ENCODE data around the gene NDC80.

NDC80 gene

GRCh38 chr18:2627821-2628276 is 56.5 kb downstream of the NDC80 start:
- no peak for DNase-seq (ENCODE audit: low read depth)
- TF ChIP-seq, protein P1, sequence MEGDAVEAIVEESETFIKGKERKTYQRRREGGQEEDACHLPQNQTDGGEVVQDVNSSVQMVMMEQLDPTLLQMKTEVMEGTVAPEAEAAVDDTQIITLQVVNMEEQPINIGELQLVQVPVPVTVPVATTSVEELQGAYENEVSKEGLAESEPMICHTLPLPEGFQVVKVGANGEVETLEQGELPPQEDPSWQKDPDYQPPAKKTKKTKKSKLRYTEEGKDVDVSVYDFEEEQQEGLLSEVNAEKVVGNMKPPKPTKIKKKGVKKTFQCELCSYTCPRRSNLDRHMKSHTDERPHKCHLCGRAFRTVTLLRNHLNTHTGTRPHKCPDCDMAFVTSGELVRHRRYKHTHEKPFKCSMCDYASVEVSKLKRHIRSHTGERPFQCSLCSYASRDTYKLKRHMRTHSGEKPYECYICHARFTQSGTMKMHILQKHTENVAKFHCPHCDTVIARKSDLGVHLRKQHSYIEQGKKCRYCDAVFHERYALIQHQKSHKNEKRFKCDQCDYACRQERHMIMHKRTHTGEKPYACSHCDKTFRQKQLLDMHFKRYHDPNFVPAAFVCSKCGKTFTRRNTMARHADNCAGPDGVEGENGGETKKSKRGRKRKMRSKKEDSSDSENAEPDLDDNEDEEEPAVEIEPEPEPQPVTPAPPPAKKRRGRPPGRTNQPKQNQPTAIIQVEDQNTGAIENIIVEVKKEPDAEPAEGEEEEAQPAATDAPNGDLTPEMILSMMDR (IDR thresholded peaks at IDR 0.05; ENCODE audit: low read depth, low read length, missing control alignments) = no peak

DNA sequence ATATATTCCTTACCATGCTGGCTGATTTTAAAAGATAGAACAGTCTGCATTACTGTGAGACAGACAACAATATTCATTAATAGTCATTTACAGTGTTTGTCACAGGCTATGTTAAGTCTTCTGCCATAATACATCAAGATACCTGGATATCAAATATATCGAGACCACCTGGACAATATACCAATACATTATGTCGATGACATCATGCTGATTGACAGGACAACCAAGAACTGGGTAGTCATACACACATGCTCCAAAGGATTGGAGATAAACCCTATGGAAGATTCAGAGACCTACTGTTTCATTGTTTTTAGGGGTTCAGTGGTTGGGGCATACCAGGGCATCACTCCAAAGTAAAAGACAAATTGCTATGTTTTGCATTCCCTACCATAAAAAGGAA is 57.6 kb downstream of the NDC80 start:
- DNase-seq (ENCODE audit: low read depth) = no peak
- in situ Hi-C loops (cut with HindIII; ENCODE audit: low sequenced_read_pairs) = no loop called here
- TF ChIP-seq, protein P1 (IDR thresholded peaks at IDR 0.05; ENCODE audit: low read depth, low read length, missing control alignments) = no peak
- no peak overlapping the region for H3K4me3 ChIP-seq (ENCODE audit: low read depth, low read length)

More at GRCh38 chr18:2627821-2628276, 56.5 kb downstream of the NDC80 start:
- in situ Hi-C loops (cut with HindIII; ENCODE audit: low sequenced_read_pairs) = no loop called here
- no peak overlapping the region for H3K4me3 ChIP-seq (ENCODE audit: low read depth, low read length)

- TF ChIP-seq, protein P1 (IDR thresholded peaks at IDR 0.05; ENCODE audit: low read depth, low read length, missing control alignments) = no peak
- in situ Hi-C loops (cut with HindIII; ENCODE audit: low sequenced_read_pairs) = no loop called here
- H3K4me3 ChIP-seq (ENCODE audit: low read depth, low read length) = no peak overlapping the region
- DNase-seq (ENCODE audit: low read depth) = no peak
Measured at GRCh38 chr18:2635586-2635985, 64.2 kb downstream of the NDC80 start.

DNA sequence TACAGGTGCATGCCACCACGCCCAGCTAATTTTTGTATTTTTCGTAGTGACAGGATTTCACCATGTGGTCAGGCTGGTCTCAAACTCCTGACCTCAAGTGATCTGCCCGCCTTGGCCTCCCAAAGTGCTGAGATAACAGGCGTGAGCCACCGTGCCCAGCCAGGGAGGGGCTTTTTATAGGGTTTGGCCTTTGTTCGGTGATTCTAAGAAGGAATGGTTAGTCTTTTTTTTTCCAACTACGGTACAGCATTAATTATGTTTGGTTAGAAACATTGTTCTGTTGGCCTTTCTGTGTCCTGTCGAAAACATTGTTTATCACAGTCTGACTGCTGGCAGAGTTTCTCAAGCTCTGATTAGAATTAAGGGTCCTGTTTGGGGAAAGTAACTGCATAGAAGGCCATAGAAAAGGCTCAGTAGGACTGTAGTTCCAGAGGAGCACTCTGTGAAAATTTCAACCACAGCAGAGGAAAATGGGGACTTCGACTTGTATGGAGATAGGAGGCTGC is 64.8 kb downstream of the NDC80 start:
- DNase-seq (ENCODE audit: low read depth) = no peak
- TF ChIP-seq, protein P1 (IDR thresholded peaks at IDR 0.05; ENCODE audit: low read depth, low read length, missing control alignments) = no peak
- in situ Hi-C loops (cut with HindIII; ENCODE audit: low sequenced_read_pairs) = no loop called here
- H3K4me3 ChIP-seq (ENCODE audit: low read depth, low read length) = no peak overlapping the region

DNA sequence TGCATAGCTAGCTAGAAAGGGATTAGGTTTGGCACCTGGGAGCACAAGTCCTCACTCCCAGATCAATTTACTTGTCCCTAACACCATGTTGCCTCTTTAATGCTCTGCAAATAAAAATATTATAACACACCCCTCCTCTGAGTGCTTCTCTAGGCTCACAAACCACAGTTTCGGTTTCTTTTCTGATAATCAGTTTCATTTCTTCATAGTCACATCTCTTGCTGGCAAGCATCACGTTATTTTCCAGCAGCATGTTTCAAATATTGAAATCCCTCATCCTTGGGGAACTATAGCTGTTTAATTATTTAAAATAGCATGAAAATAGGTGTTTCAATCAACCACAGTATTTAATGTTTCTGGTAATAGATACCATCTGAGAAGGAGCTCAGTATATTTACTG is 70.3 kb downstream of the NDC80 start:
- no peak for DNase-seq (ENCODE audit: low read depth)
- in situ Hi-C loops (cut with HindIII; ENCODE audit: low sequenced_read_pairs) = no loop called here
- TF ChIP-seq, protein P1 (IDR thresholded peaks at IDR 0.05; ENCODE audit: low read depth, low read length, missing control alignments) = no peak
- H3K4me3 ChIP-seq (ENCODE audit: low read depth, low read length) = no peak overlapping the region

GRCh38 chr18:2642771-2643170 is 71.4 kb downstream of the NDC80 start:
- no peak overlapping the region for H3K4me3 ChIP-seq (ENCODE audit: low read depth, low read length)
- TF ChIP-seq, protein P1 (IDR thresholded peaks at IDR 0.05; ENCODE audit: low read depth, low read length, missing control alignments) = no peak
- in situ Hi-C loops (cut with HindIII; ENCODE audit: low sequenced_read_pairs) = no loop called here
- DNase-seq (ENCODE audit: low read depth) = peak; percentile 51
